Caco-2 (cell line): ENCODE data around the gene SH2D3C. TPM values are rescaled to one million over a fixed set of nuclear protein-coding genes. Genes with fewer than 3 reads are reported as not detected.

Source experiments
- BruUV-seq: library from RNA; stranded (reverse); fragments of 400-500 nt; replicated peaks from 2 replicates; lab custom pipeline; 2021; lab: Mats Ljungman, UMichigan
- CTCF ChIA-PET: fragments of 300-600 bp; sonication (Branson Sonifier 250); formaldehyde crosslinking; loops from one replicate; lab custom pipeline; 2022; ENCODE audit warnings: antibody characterized with exemption; lab: Charles Lee
- POLR2A ChIA-PET: fragments of 300-600 bp; sonication (Branson Sonifier 250); formaldehyde crosslinking; loops from one replicate; lab custom pipeline; 2022; ENCODE audit warnings: antibody characterized with exemption; lab: Charles Lee
- DNase-seq, 2 experiments: peaks; one replicate each; pipeline versions ENCODE4 v3.0.0 to v3.0.0-alpha.2; 2020 to 2022
- H3K27me3 ChIP-seq: replicated peaks from 2 replicates; pipeline ENCODE4 v1.6.0; 2011; ENCODE audit warnings: low read length; ENCODE audit not compliant: control insufficient read depth, insufficient read depth
- H3K36me3 ChIP-seq: 2 replicates; pipeline ENCODE4 v1.5.1; 2011; ENCODE audit warnings: low read length; ENCODE audit not compliant: control insufficient read depth, insufficient read depth
- H3K4me1 ChIP-seq: fragments of 250-450 bp; sonication (Bioruptor Pico); 2 replicates; pipeline ENCODE4 v1.5.1; 2020; ENCODE audit warnings: mild to moderate bottlenecking
- H3K4me3 ChIP-seq: 2 replicates; pipeline ENCODE4 v1.5.1; 2011; ENCODE audit warnings: low read depth, mild to moderate bottlenecking, control low read depth, low read length
- H3K9me3 ChIP-seq: fragments of 250-450 bp; sonication (Bioruptor Pico); 2 replicates; pipeline ENCODE4 v1.5.1; 2020; ENCODE audit warnings: mild to moderate bottlenecking, moderate library complexity
- H3K27ac Mint-ChIP-seq: one replicate; pipeline ENCODE4 v1.8.0; 2022; ENCODE audit warnings: mixed read lengths; ENCODE audit not compliant: unreplicated experiment
- H3K27me3 Mint-ChIP-seq: one replicate; pipeline ENCODE4 v1.8.0; 2022; ENCODE audit warnings: mixed read lengths; ENCODE audit not compliant: insufficient read depth, unreplicated experiment
- H3K36me3 Mint-ChIP-seq: one replicate; pipeline ENCODE4 v1.8.0; 2022; ENCODE audit warnings: mild to moderate bottlenecking, mixed read lengths; ENCODE audit not compliant: insufficient read depth, unreplicated experiment
- H3K4me1 Mint-ChIP-seq: one replicate; pipeline ENCODE4 v1.8.0; 2022; ENCODE audit warnings: low read depth, mixed read lengths; ENCODE audit not compliant: unreplicated experiment
- H3K4me3 Mint-ChIP-seq: one replicate; pipeline ENCODE4 v1.8.0; 2022; ENCODE audit warnings: mild to moderate bottlenecking, moderate library complexity, mixed read lengths; ENCODE audit not compliant: unreplicated experiment
- H3K9me3 Mint-ChIP-seq: one replicate; pipeline ENCODE4 v1.8.0; 2022; ENCODE audit warnings: mixed read lengths; ENCODE audit not compliant: unreplicated experiment
- CTCF ChIP-seq, 2 experiments: fragments of 200-600 bp in 1 of 2; IDR thresholded peaks; 1 replicate in 1 of 2; 2 replicates in 1 of 2; pipeline versions ENCODE4 v1.5.1 to v1.8.0; 2011 to 2022; ENCODE audit warnings: antibody characterized with exemption in 1 of 2, control low read depth in 1 of 2, inconsistent platforms in 1 of 2, low read depth in 1 of 2, low read length in 1 of 2, mild to moderate bottlenecking in 1 of 2, moderate library complexity in 1 of 2; ENCODE audit not compliant: insufficient read depth in 1 of 2, severe bottlenecking in 1 of 2, unreplicated experiment in 1 of 2
- intact Hi-C: fragments of 100-400 bp; cut with micrococcal nuclease; formaldehyde crosslinking; loops from one replicate; pipeline ENCODE4 v1.10.0; 2022; ENCODE audit not compliant: unreplicated experiment
- total RNA-seq: library from RNA; stranded (reverse); gene quantifications from 2 replicates; pipeline ENCODE4 v1.2.3, GENCODE V29; 2022

Gene SH2D3C
- total RNA-seq, 1 experiment from 2014 or later, result 0.34 TPM

DNA sequence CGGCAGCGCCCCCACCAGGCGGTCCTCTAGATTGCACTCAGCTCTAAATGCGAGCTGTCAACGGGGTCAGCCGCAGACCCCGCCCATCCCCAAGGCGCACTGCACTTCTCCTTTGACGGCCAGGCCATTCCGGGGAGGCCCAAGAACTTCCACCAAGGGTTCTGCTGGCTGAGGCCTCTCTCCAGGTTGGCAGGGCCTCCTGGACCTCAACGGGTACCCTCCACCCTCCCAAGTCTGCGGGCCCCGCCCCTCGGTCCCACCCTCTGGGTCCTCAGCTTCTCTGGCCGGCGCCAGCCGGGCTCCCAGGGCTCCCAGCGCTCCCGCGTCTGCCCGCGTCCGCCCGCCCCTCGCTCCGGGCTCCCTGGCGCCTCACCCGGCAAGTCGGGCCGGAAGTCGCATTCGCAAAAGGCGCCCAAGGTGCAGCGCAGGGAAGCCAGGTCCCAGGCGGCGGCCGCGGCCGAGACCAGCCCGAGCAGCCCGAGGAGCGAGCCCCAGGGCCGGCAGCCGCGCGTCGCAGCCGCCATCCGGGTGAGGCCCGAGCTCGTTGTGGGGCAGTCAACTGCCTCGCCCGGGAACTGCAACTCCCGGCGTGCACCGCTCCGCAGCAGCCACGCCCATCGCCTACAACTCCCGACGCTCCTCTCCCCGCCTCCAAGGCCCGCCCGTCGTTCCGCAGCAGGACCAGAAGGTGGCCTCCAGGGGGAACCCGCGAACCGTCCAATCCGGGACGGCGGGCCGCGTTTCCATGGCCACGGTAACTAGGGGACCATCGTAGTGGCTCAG is 43.5 kb downstream of the SH2D3C start, which contains the start of gene TOR2A:
TSS of gene TOR2A (minus strand) at position 548 of the 783 bp plus-strand sequence. CDS start at position 524, 24 bp downstream.
- H3K27me3 Mint-ChIP-seq, result peaks cover 10% of the 10 kb centered on the region
- Histone ChIP-seq H3K9me3 (no peaks in the 10 kb centered on the region), H3K4me3 (peak within 1 kb of the TSS; percentile 69), H3K27me3 (no peaks in the 10 kb centered on the region; the same call in 1 of the 2 replicates), H3K36me3 (no peaks in the 10 kb centered on the region), H3K4me1 (no peaks in the 10 kb centered on the region)
- H3K36me3 Mint-ChIP-seq, result peaks cover 7% of the 10 kb centered on the region
- H3K4me3 Mint-ChIP-seq, result peak within 1 kb of the TSS; percentile 68
- DNase-seq, result peak; percentile 96 to 98
- H3K4me1 Mint-ChIP-seq, result no peaks in the 10 kb centered on the region
- POLR2A ChIA-PET, result interaction anchor here (0.6 to 1.5 kb wide), 8 partner anchors 36 to 188 kb away, joined by 3 to 13 read pairs (median 5); partner anchors contain the start of genes CDK9 and ST6GALNAC4
- intact Hi-C loops, result loop anchor here (1.0 to 5.0 kb wide), 5 partner anchors 50 to 230 kb away; partner anchors contain the start of gene ST6GALNAC4
- TF ChIP-seq CTCF (IDR thresholded peaks at IDR 0.05; ENCODE audit: insufficient read depth in 1 of 2, low read depth in 1 of 2, low read length in 1 of 2, severe bottlenecking in 1 of 2, unreplicated experiment in 1 of 2), result peak; percentile 92
- H3K27ac Mint-ChIP-seq, result no peak within 1 kb of the TSS
- no TSS peak for BruUV-seq
- CTCF ChIA-PET, result interaction anchor here (0.5 to 2.1 kb wide), 48 partner anchors 10 to 510 kb away, joined by 3 to 37 read pairs (median 4); partner anchors contain the start of genes CDK9, FPGS, PTRH1 and ST6GALNAC4
- H3K9me3 Mint-ChIP-seq, result no peaks in the 10 kb centered on the region

DNA sequence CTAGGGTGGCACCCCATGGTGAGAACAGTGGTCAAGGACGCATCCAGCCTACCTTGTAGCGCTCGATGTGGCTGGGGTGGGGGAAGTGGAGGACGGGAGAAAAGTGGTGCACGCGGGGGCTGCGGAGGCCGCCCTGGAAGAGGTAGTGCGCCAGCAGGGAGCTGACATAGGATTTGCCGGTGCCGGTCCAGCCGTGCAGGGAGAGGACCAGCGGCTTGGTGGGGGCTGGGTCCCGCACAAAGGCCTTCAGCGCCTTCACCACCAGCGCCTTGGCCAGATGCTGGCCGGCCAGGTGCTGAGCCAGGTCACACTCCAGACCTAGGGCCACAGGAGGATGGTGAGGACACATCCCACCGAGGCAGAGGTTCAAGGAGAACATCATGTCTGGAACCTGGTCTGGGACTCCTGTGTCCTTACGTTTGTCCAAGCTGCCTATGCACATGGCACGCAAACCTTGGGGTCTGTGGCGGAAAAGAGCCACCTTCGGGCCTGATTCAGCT is 44.2 kb downstream of the SH2D3C start:
- Mint-ChIP-seq H3K27ac (no peak overlapping the region), H3K4me3 (peak overlapping the region; percentile 68), H3K4me1 (no peaks in the 10 kb centered on the region), H3K9me3 (no peaks in the 10 kb centered on the region), H3K36me3 (peaks cover 7% of the 10 kb centered on the region), H3K27me3 (peaks cover 10% of the 10 kb centered on the region)
- intact Hi-C loops, result loop anchor here (1.0 to 2.0 kb wide), 2 partner anchors 144 to 229 kb away; no protein-coding TSS in a partner anchor
- ChIA-PET CTCF (interaction anchor here (0.6 to 2.1 kb wide), 31 partner anchors 10 to 245 kb away, joined by 3 to 37 read pairs (median 7); partner anchors contain the start of genes CDK9, FPGS, PTRH1 and ST6GALNAC4), POLR2A (interaction anchor here (0.6 to 1.5 kb wide), 7 partner anchors 37 to 189 kb away, joined by 3 to 13 read pairs (median 6); partner anchors contain the start of genes CDK9 and ST6GALNAC4)
- H3K27me3 ChIP-seq, result no peaks in the 10 kb centered on the region; the same call in 1 of the 2 replicates
- H3K9me3 ChIP-seq, result no peaks in the 10 kb centered on the region
- no peaks in the 10 kb centered on the region for H3K4me1 ChIP-seq
- no peak for DNase-seq
- BruUV-seq, result no TSS peak
- H3K4me3 ChIP-seq, result peak overlapping the region; percentile 69
- no peaks in the 10 kb centered on the region for H3K36me3 ChIP-seq
- no peak for TF ChIP-seq CTCF (IDR thresholded peaks at IDR 0.05; ENCODE audit: insufficient read depth in 1 of 2, low read depth in 1 of 2, low read length in 1 of 2, severe bottlenecking in 1 of 2, unreplicated experiment in 1 of 2)

- DNase-seq, result no peak
- peaks cover 7% of the 10 kb centered on the region for H3K36me3 Mint-ChIP-seq
- H3K36me3 ChIP-seq, result no peaks in the 10 kb centered on the region
- no TSS peak for BruUV-seq
- H3K4me3 ChIP-seq, result no peak overlapping the region
- CTCF ChIA-PET, result interaction anchor here (1.6 to 2.1 kb wide), 2 partner anchors 21 to 51 kb away, joined by 10 to 30 read pairs; partner anchors contain the start of gene CDK9
- intact Hi-C loops, result loop anchor here (1.0 to 2.0 kb wide), 2 partner anchors 143 to 229 kb away; no protein-coding TSS in a partner anchor
- POLR2A ChIA-PET, result no interaction called here
- no peaks in the 10 kb centered on the region for H3K4me1 ChIP-seq
- peaks cover 10% of the 10 kb centered on the region for H3K27me3 Mint-ChIP-seq
- no peaks in the 10 kb centered on the region for H3K9me3 Mint-ChIP-seq
- peak overlapping the region; percentile 55 for H3K4me3 Mint-ChIP-seq
- H3K27me3 ChIP-seq, result no peaks in the 10 kb centered on the region; the same call in 1 of the 2 replicates
- no peaks in the 10 kb centered on the region for H3K9me3 ChIP-seq
- no peaks in the 10 kb centered on the region for H3K4me1 Mint-ChIP-seq
- no peak overlapping the region for H3K27ac Mint-ChIP-seq
- TF ChIP-seq CTCF (IDR thresholded peaks at IDR 0.05; ENCODE audit: insufficient read depth in 1 of 2, low read depth in 1 of 2, low read length in 1 of 2, severe bottlenecking in 1 of 2, unreplicated experiment in 1 of 2), result no peak
Observed at GRCh38 chr9:127733614-127734013, 44.9 kb downstream of the SH2D3C start.
